ENCODE measurements around the gene MECP2.

MECP2 gene

GRCh38 chrX:154115750-154116149, 18.2 kb upstream of the MECP2 start:
- DNase-seq (ENCODE audit: low read depth in 2 of 2) = no peak

GRCh38 chrX:154115071-154115470, 17.6 kb upstream of the MECP2 start:
- no peak for DNase-seq (ENCODE audit: low read depth in 2 of 2)

- no peak for DNase-seq (ENCODE audit: low read depth in 2 of 2)
Observed at GRCh38 chrX:154114652-154115051, 17.1 kb upstream of the MECP2 start.

- DNase-seq (ENCODE audit: low read depth in 2 of 2) = no peak
Observed at GRCh38 chrX:154113729-154114128, 16.2 kb upstream of the MECP2 start.

- DNase-seq (ENCODE audit: low read depth in 2 of 2) = no peak
Observed at GRCh38 chrX:154098551-154098950, 1.0 kb upstream of the MECP2 start.

- peak; percentile 47 to 51 for DNase-seq (ENCODE audit: low read depth in 2 of 2)
Observed at GRCh38 chrX:154097003-154097588, 421 bp downstream of the MECP2 start.

- no peak for DNase-seq (ENCODE audit: low read depth in 2 of 2)
Observed at GRCh38 chrX:154096140-154097002, 1.1 kb downstream of the MECP2 start.

GRCh38 chrX:154094833-154095232, 2.7 kb downstream of the MECP2 start:
- DNase-seq (ENCODE audit: low read depth in 2 of 2) = no peak

- no peak for DNase-seq (ENCODE audit: low read depth in 2 of 2)
Observed at GRCh38 chrX:154093965-154094364, 3.6 kb downstream of the MECP2 start.

- DNase-seq (ENCODE audit: low read depth in 2 of 2) = no peak
Observed at GRCh38 chrX:154092371-154092770, 5.1 kb downstream of the MECP2 start.

- no peak for DNase-seq (ENCODE audit: low read depth in 2 of 2)
Observed at GRCh38 chrX:154091678-154092077, 5.8 kb downstream of the MECP2 start.

GRCh38 chrX:154090731-154091130, 6.8 kb downstream of the MECP2 start:
- no peak for DNase-seq (ENCODE audit: low read depth in 2 of 2)

GRCh38 chrX:154084449-154085300, 12.8 kb downstream of the MECP2 start:
- no peak for DNase-seq (ENCODE audit: low read depth in 2 of 2)

GRCh38 chrX:154083126-154083517, 14.4 kb downstream of the MECP2 start:
- no peak for DNase-seq (ENCODE audit: low read depth in 2 of 2)

- no peak for DNase-seq (ENCODE audit: low read depth in 2 of 2)
Observed at GRCh38 chrX:154082396-154083125, 15.0 kb downstream of the MECP2 start.

GRCh38 chrX:154077101-154077500, 20.4 kb downstream of the MECP2 start:
- no peak for DNase-seq (ENCODE audit: low read depth in 2 of 2)

GRCh38 chrX:154074199-154074598, 23.3 kb downstream of the MECP2 start:
- DNase-seq (ENCODE audit: low read depth in 2 of 2) = no peak

- no peak for DNase-seq (ENCODE audit: low read depth in 2 of 2)
Observed at GRCh38 chrX:154072192-154072591, 25.3 kb downstream of the MECP2 start.

- no peak for DNase-seq (ENCODE audit: low read depth in 2 of 2)
Observed at GRCh38 chrX:154068560-154068959, 29.0 kb downstream of the MECP2 start.

- DNase-seq (ENCODE audit: low read depth in 2 of 2) = no peak
Observed at GRCh38 chrX:154064637-154065435, 32.7 kb downstream of the MECP2 start.

GRCh38 chrX:154063234-154063633, 34.3 kb downstream of the MECP2 start:
- DNase-seq (ENCODE audit: low read depth in 2 of 2) = no peak
